HL-60 (cell line): ENCODE results near the gene NCKIPSD.

ENCODE experiments used
- CTCF ChIP-seq: IDR thresholded peaks from one replicate; pipeline ENCODE4 v1.5.1; 2011; ENCODE audit warnings: low read length, control low read depth, inconsistent platforms; ENCODE audit not compliant: insufficient read depth
- GABPA ChIP-seq: IDR thresholded peaks from 2 replicates; pipeline ENCODE4 v1.6.1; 2012; ENCODE audit warnings: low read depth

- TF ChIP-seq CTCF: no peak
- TF ChIP-seq GABPA: no peak
Observed at GRCh38 chr3:48631516-48632448, 53.9 kb downstream of the NCKIPSD start.
